Activated CD4-positive, CD25-positive, alpha-beta regulatory T cell treated with anti-CD3 and anti-CD28 coated beads, Interleukin-2, amount 50 U/mL, for 24 hours (primary cell): Measurements from ENCODE around the gene CCDC187.

ENCODE experiments used
- ATAC-seq, 2 donors: fragments of 150-1000 bp; cut with Tn5 transposase; one replicate each; pipeline ENCODE4 v1.10.0; 2021; ENCODE audit warnings: mild to moderate bottlenecking in 1 of 2, moderate library complexity in 1 of 2

Gene CCDC187

DNA sequence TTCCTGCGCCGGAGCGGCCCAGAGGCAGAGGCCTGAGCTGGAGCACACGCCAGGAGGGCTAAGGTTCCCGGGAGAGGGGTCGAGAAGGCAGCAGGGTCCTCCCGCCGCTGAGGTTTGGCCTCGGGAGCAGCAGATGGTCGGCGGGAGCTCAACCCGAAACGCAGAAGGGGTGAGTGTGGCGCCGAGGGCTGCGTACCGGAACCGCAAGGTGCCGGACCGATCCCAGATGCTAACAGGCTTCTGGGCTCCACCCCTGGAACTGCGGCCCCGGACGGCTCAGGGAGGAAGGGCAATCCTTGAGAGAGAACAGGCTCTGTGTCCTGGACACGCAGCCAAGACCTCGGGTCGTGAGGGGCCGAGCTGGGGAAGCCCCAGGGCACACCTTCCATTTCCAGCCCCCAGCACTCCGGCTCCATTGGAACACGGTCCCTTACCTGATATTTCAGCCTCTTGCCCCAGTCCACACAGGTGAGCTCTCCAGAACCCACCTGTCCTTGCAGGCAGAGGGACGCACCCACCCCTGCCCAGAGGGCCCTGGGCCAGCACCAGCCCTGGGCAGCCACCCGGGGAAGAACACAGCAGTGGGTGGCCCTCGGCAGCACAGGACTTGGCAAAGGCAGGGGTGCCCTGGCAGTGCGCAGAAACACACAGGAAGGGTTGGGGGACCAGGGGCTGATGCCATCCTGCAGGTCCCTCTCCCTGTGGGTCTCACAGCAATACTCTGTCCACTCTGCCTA lies 100.3 kb downstream of the CCDC187 start:
- peak in 1 of 2 donors; percentile 11 for ATAC-seq

DNA sequence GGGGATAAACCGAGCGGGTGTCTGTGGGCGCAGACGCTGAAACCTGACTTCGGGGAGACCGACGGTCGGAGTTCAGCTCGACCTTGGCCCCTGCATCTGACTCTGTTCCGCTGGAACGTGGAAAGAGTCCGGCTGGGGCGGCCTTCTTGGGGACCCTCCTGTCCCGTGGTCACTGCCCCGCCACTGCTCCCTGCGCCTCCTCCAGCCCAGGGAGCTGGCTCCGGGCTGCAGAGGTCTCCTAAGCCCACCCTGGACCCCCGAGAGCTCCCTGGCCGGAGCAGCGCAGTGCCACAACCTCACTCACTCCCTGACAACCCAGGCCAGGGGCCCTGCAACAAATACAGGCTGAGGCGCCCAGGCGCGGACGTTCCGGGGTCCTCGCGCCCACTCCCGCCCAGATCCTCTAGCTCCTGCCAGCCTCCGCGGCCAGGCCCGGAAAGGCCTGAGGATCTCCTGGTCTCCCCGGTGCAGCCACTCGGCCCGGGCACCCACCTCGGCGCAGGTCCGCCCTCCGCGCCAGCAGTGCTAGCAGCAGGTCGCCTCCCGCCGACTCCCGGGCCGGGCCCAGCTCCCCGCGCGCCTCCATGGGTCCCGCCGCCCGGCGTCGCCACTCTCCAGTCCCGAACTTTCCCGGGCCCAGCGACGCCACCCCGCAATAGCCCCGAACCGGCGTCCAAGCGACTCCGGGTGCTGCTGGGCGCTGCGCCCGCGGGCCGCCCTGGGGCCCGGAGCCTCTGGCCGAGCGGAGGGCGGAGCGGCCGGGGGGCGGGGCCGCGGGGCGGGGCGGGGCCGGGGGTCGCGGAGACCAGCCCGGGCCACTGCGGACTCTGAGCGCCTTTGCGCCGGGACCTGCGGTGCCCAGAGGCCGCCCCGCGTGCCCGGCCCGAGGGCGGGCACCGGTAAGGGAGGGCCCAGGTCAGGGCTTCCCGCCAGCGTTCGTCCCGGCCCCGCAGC lies 101.2 kb downstream of the CCDC187 start:
- ATAC-seq: no peak

DNA sequence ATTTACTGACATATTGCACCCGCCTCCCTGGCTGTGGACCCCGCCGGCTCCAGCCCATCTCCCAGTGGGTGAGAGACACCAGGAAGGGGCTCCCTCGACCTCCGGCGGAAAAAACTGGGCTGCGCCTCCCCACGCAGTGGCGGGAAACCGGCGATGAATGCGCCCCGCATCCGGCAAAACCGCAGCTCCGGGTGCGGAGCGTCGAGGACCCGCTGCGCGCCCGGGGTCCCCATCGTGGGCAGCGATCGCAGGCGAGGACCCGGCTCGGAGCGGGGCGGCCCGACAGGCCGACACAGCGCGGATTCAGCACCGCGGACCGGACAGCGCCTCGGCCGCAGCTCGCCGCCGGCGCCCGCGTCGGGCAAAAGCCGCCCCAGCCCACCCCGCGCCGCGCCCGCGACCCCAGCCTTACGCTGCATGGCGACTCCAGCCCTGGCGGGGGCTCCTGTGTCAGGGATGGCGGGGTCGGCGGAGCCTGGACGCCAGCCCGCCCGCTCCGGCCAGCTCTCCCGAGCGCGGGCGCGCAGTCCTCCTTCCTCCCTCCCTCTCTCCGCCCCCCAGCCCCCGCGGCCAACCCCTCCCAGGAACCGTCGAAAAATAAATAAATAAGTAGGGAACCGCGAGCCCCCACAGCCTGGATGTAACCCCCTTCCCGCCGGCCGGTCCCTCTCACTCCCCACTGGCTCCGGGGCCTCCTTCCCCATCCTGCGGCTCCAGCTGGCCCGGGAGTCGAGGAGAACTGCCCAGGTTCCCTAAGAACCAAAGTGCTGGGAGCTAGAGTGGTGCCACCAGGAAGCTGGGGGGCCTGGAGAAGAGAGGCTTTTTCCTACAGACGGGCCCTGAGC lies 102.1 kb downstream of the CCDC187 start:
- no peak for ATAC-seq

DNA sequence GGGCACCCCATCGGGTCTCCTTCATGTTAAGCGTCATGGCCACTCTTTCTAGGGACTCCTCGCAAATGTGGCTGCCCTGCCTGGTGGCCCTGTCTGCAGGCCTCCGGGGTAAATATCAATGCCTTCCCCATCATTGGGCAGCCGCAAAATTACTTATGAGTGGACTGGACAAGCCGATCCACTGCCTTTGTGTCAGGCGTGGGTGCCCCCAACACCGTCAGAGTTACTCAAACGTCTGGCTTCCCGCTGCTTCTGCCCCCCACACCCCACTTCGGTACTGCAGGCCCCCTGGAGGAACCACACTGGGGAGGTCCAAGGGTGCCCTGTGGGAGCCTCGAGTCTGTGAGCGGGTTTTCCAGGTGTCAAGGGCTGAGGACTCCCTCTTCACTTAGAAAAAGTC lies 102.7 kb downstream of the CCDC187 start:
- no peak for ATAC-seq

DNA sequence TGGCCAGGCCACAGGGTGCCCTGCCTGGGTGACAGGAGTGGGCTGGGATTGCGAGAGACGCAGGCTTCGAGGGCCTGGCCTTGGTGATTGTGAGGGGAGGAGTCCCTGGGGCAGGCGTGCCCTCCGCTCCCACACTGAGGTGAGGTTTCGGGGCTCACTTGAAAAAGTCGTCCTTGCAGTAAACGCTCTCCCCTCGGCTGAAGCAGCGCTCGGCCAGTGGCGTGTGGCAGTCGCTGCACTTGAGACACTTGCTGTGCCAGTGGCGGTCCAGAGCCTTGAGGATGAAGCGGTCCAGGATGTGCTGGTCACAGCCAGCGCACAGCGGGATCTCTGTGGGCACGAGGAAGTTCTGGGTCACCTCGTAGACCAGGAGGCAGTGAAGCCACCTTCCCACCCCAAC lies 103.5 kb downstream of the CCDC187 start:
- no peak for ATAC-seq
